Measurements from ENCODE around the gene USP2.

USP2 gene

GRCh38 chr11:119381181-119381988 lies at the start of gene USP2:
Gene USP2, minus strand, starts transcription at chr11:119381690. Its CDS starts 8,210 bp downstream, at chr11:119373480.
- peak; percentile 95 for DNase-seq

- no peak for DNase-seq
These were observed 45.8 kb upstream of the USP2 start for GRCh38 chr11:119427279-119427678.

GRCh38 chr11:119426142-119426541 lies 44.7 kb upstream of the USP2 start:
- DNase-seq, result no peak

- DNase-seq, result no peak
These were observed 43.3 kb upstream of the USP2 start for GRCh38 chr11:119424775-119425174.

- DNase-seq, result no peak
These were observed 42.8 kb upstream of the USP2 start for GRCh38 chr11:119424276-119424675.

- DNase-seq, result no peak
These were observed 42.2 kb upstream of the USP2 start for GRCh38 chr11:119423509-119424254.

- peak; percentile 72 for DNase-seq
These were observed 41.5 kb upstream of the USP2 start, which contains the start of gene THY1 for GRCh38 chr11:119422809-119423508. Gene THY1, minus strand, starts transcription at chr11:119423172. Its CDS starts 2,267 bp downstream, at chr11:119420905.

GRCh38 chr11:119421941-119422808 lies 40.7 kb upstream of the USP2 start:
- DNase-seq, result peak; percentile 47

GRCh38 chr11:119421351-119421750 lies 39.9 kb upstream of the USP2 start:
- DNase-seq, result no peak

GRCh38 chr11:119420631-119421030 lies 39.1 kb upstream of the USP2 start:
- DNase-seq, result no peak

- DNase-seq, result no peak
These were observed 38.5 kb upstream of the USP2 start for GRCh38 chr11:119419834-119420492.

GRCh38 chr11:119419246-119419645 lies 37.8 kb upstream of the USP2 start:
- DNase-seq, result no peak

- DNase-seq, result no peak
These were observed 37.3 kb upstream of the USP2 start for GRCh38 chr11:119418759-119419158.

GRCh38 chr11:119417726-119418540 lies 36.4 kb upstream of the USP2 start:
- DNase-seq, result no peak

- no peak for DNase-seq
These were observed 35.4 kb upstream of the USP2 start for GRCh38 chr11:119416606-119417580.

GRCh38 chr11:119415966-119416365 lies 34.5 kb upstream of the USP2 start:
- no peak for DNase-seq

- DNase-seq, result no peak
These were observed 34.0 kb upstream of the USP2 start for GRCh38 chr11:119415517-119415916.

- DNase-seq, result no peak
These were observed 33.2 kb upstream of the USP2 start for GRCh38 chr11:119414734-119415133.

- DNase-seq, result no peak
These were observed 32.8 kb upstream of the USP2 start for GRCh38 chr11:119414321-119414720.

GRCh38 chr11:119412072-119412471 lies 30.6 kb upstream of the USP2 start:
- DNase-seq, result no peak
